Measurements from ENCODE around the gene NEU3. TPM values are rescaled to one million over a fixed set of nuclear protein-coding genes. Genes with fewer than 3 reads are reported as not detected.

Gene NEU3
- total RNA-seq, 1 experiment from 2014 or later: 29.0 TPM

DNA sequence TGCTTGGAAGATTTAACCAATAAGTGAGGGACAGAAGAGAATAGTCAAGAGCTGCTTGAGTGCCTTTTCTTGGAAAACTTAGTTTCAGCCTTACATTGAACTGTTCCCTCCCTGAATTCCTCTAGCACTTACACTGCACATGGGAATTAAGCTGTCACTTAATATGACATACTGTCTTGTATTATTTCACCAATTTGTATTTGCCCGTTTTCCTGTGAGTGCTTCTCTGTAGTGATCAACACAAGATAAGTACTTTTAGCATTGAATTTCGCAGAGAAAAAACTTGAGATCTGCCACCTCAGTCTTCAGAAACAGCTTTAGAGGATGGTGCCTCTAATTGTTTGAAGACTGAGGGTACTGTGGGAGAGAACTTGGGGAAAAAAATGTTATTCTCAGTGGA, 36.0 kb upstream of the NEU3 start:
- CTCF ChIA-PET: no interaction called here

GRCh38 chr11:74953451-74953850, 35.3 kb upstream of the NEU3 start:
- intact Hi-C loops (cut with micrococcal nuclease; ENCODE audit: unreplicated experiment): no loop called here
- BruUV-seq (replicated peaks): no TSS peak
- no peak overlapping the region for H3K4me3 ChIP-seq (ENCODE audit: low read depth in 2 of 2, low read length in 2 of 2)
- H3K36me3 ChIP-seq (ENCODE audit: control insufficient read depth, insufficient read depth, low read length): peaks cover 11% of the 10 kb centered on the region
- H3K9me3 ChIP-seq (ENCODE audit: control insufficient read depth, insufficient read depth, low read depth, low read length): no peaks in the 10 kb centered on the region
- no peak for DNase-seq (ENCODE audit: low read depth, low spot score)
- no peak overlapping the region for H3K27ac ChIP-seq (ENCODE audit: low read length)
- H3K27me3 ChIP-seq (ENCODE audit: control insufficient read depth, insufficient read depth, low read length): no peaks in the 10 kb centered on the region
- CTCF ChIA-PET: no interaction called here
- no peak for ATAC-seq
- no peak for TF ChIP-seq SIN3A (IDR thresholded peaks at IDR 0.05; ENCODE audit: borderline replicate concordance, insufficient read depth, low read depth, low read length)
- TF ChIP-seq TCF7L2 (IDR thresholded peaks at IDR 0.05; ENCODE audit: low read depth, low read length): no peak
- TF ChIP-seq, protein P1, sequence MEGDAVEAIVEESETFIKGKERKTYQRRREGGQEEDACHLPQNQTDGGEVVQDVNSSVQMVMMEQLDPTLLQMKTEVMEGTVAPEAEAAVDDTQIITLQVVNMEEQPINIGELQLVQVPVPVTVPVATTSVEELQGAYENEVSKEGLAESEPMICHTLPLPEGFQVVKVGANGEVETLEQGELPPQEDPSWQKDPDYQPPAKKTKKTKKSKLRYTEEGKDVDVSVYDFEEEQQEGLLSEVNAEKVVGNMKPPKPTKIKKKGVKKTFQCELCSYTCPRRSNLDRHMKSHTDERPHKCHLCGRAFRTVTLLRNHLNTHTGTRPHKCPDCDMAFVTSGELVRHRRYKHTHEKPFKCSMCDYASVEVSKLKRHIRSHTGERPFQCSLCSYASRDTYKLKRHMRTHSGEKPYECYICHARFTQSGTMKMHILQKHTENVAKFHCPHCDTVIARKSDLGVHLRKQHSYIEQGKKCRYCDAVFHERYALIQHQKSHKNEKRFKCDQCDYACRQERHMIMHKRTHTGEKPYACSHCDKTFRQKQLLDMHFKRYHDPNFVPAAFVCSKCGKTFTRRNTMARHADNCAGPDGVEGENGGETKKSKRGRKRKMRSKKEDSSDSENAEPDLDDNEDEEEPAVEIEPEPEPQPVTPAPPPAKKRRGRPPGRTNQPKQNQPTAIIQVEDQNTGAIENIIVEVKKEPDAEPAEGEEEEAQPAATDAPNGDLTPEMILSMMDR (IDR thresholded peaks at IDR 0.05): no peak
- TF ChIP-seq POLR2AphosphoS5 (IDR thresholded peaks at IDR 0.05; ENCODE audit: low read depth, low read length): no peak
- no peak for TF ChIP-seq REST (IDR thresholded peaks at IDR 0.05; ENCODE audit: insufficient read depth in 1 of 2, low read depth in 2 of 2, low read length in 1 of 2)
- POLR2A ChIA-PET: no interaction called here
- in situ Hi-C loops (cut with HindIII; ENCODE audit: low pct_unique_long_range_greater_than_20kb, low sequenced_read_pairs): no loop called here
- H3K4me1 ChIP-seq (ENCODE audit: control insufficient read depth, insufficient read depth, low read length): peaks cover 14% of the 10 kb centered on the region

More for the DNA sequence above, 36.0 kb upstream of the NEU3 start:
- no peaks in the 10 kb centered on the region for H3K27me3 ChIP-seq (ENCODE audit: control insufficient read depth, insufficient read depth, low read length)
- no TSS peak for BruUV-seq (replicated peaks)
- no peak overlapping the region for H3K27ac ChIP-seq (ENCODE audit: low read length)
- intact Hi-C loops (cut with micrococcal nuclease; ENCODE audit: unreplicated experiment): no loop called here
- no peak overlapping the region for H3K4me3 ChIP-seq (ENCODE audit: low read depth in 2 of 2, low read length in 2 of 2)
- H3K9me3 ChIP-seq (ENCODE audit: control insufficient read depth, insufficient read depth, low read depth, low read length): no peaks in the 10 kb centered on the region
- H3K4me1 ChIP-seq (ENCODE audit: control insufficient read depth, insufficient read depth, low read length): peaks cover 14% of the 10 kb centered on the region
- TF ChIP-seq SIN3A (IDR thresholded peaks at IDR 0.05; ENCODE audit: borderline replicate concordance, insufficient read depth, low read depth, low read length) (no peak), POLR2AphosphoS5 (IDR thresholded peaks at IDR 0.05; ENCODE audit: low read depth, low read length) (no peak), REST (IDR thresholded peaks at IDR 0.05; ENCODE audit: insufficient read depth in 1 of 2, low read depth in 2 of 2, low read length in 1 of 2) (no peak), TCF7L2 (IDR thresholded peaks at IDR 0.05; ENCODE audit: low read depth, low read length) (no peak)
- TF ChIP-seq, protein P1 (IDR thresholded peaks at IDR 0.05): no peak
- POLR2A ChIA-PET: no interaction called here
- in situ Hi-C loops (cut with HindIII; ENCODE audit: low pct_unique_long_range_greater_than_20kb, low sequenced_read_pairs): no loop called here
- ATAC-seq: no peak
- H3K36me3 ChIP-seq (ENCODE audit: control insufficient read depth, insufficient read depth, low read length): peaks cover 6% of the 10 kb centered on the region; the same call in 1 of the 2 replicates
- DNase-seq (ENCODE audit: low read depth, low spot score): no peak

Data from Panc1 (cell line).